ENCODE results near the gene CHRNG.

CHRNG gene, protein sequence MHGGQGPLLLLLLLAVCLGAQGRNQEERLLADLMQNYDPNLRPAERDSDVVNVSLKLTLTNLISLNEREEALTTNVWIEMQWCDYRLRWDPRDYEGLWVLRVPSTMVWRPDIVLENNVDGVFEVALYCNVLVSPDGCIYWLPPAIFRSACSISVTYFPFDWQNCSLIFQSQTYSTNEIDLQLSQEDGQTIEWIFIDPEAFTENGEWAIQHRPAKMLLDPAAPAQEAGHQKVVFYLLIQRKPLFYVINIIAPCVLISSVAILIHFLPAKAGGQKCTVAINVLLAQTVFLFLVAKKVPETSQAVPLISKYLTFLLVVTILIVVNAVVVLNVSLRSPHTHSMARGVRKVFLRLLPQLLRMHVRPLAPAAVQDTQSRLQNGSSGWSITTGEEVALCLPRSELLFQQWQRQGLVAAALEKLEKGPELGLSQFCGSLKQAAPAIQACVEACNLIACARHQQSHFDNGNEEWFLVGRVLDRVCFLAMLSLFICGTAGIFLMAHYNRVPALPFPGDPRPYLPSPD

GRCh38 chr2:232539298-232540231, at the start of gene CHRNG:
CHRNG (plus strand) TSS chr2:232539692; CDS start chr2:232539748, 56 bp downstream.
- Histone ChIP-seq H3K4me3 (ENCODE audit: low read depth, low read length) (no peak within 1 kb of the TSS), H3K27ac (peak within 1 kb of the TSS; percentile 39; the same call in 1 of the 2 replicates), H3K36me3 (no peaks in the 10 kb centered on the region), H3K27me3 (ENCODE audit: insufficient read depth, low read depth, severe bottlenecking) (no peaks in the 10 kb centered on the region), H3K9me3 (ENCODE audit: severe bottlenecking) (no peaks in the 10 kb centered on the region)
- no peak for TF ChIP-seq CTCF (IDR thresholded peaks at IDR 0.05; ENCODE audit: low read depth, low read length)
- DNase-seq = no peak

DNA sequence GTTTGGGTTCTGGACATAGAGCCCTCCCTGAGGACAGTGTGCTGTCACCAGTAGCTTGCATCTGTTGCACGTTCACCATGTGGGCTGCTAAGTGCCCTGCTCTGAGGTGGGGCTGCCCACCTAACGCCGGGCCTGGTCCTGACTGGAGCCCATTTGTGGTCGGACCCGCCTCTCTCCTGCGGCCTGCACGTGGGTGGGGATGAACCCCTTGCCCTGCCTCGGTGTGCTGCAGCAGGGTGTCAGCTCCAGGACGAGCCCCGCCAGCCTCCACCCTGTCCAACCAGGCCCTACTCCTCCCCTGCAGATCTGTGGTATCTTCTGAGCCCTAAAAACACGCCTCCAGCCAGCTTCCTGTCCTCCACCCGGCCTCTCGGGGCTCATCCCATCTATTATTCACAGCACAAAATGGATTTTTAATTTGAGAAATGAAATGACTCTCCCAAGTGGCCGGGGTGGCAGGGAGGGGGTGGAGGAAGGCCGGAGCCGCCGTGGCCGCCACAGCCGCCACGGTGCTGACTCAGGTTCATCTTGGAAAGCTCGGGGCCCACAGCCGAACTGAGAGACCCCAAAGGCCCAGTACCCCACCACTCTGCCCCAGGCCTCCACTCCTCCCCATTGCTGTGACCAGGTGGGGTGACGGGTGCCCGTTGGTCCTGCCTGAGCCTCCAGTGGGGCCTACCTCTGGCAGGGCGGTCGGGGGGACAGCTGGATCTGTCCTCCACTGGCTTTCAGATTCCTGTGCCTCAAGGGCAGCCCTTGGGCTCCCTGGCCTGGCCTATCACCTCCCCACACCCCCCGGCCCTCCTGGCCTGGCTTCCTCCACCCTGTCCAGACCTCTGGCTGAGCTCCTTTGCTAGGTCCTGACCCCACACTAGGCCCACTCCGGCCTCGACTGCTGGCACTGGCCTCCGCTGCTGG, 49.0 kb upstream of the CHRNG start:
- Histone ChIP-seq H3K27me3 (ENCODE audit: insufficient read depth, low read depth, severe bottlenecking) (peaks cover 28% of the 10 kb centered on the region), H3K9me3 (ENCODE audit: severe bottlenecking) (no peaks in the 10 kb centered on the region), H3K4me3 (ENCODE audit: low read depth, low read length) (no peak overlapping the region), H3K27ac (no peak overlapping the region), H3K36me3 (no peaks in the 10 kb centered on the region)
- DNase-seq = no peak
- no peak for TF ChIP-seq CTCF (IDR thresholded peaks at IDR 0.05; ENCODE audit: low read depth, low read length)

GRCh38 chr2:232491139-232491780, 48.2 kb upstream of the CHRNG start:
- Histone ChIP-seq H3K4me3 (ENCODE audit: low read depth, low read length) (no peak overlapping the region), H3K27me3 (ENCODE audit: insufficient read depth, low read depth, severe bottlenecking) (peaks cover 21% of the 10 kb centered on the region), H3K36me3 (no peaks in the 10 kb centered on the region), H3K9me3 (ENCODE audit: severe bottlenecking) (no peaks in the 10 kb centered on the region), H3K27ac (no peak overlapping the region)
- no peak for TF ChIP-seq CTCF (IDR thresholded peaks at IDR 0.05; ENCODE audit: low read depth, low read length)
- no peak for DNase-seq

DNA sequence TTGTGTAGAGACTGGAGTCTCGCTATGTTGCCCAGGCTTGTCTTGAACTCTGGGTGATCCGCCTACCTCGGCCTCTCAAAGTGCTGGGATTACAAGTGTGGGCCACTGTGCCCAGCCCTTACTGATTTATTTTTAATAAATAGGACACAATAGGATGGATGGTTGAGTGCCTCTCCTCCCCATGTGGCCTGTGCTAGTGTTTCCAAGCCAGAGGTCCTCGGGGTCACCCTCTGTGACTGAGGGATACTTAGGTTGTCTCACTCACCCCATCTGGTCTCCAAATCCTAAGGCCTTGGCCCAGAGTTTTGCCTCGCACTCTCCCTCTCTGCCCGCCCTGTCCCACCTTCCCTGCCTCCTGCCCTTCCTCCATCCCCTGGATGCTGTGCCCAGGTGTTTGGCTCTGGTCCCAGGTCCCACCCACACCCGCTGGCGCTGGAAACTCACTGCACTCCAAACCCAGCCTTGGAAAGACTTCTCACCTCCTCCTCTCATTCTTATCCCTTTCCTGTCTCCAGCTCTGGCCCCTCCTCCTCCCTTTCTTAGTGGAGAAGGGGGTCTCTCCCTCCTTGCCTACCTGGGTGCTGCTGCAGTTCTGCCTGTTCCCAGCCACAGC, 47.1 kb upstream of the CHRNG start:
- H3K36me3 ChIP-seq = no peaks in the 10 kb centered on the region
- peaks cover 10% of the 10 kb centered on the region for H3K27me3 ChIP-seq (ENCODE audit: insufficient read depth, low read depth, severe bottlenecking)
- DNase-seq = no peak
- TF ChIP-seq CTCF (IDR thresholded peaks at IDR 0.05; ENCODE audit: low read depth, low read length) = no peak
- H3K4me3 ChIP-seq (ENCODE audit: low read depth, low read length) = no peak overlapping the region
- H3K9me3 ChIP-seq (ENCODE audit: severe bottlenecking) = no peaks in the 10 kb centered on the region
- no peak overlapping the region for H3K27ac ChIP-seq

Data from WERI-Rb-1 (cell line).